ENCODE data around the gene CACNA1B. TPM values are rescaled to one million over a fixed set of nuclear protein-coding genes. Genes with fewer than 3 reads are reported as not detected.

The CACNA1B gene
- total and polyA plus RNA-seq, 9 donors = 0.18 to 0.76 (median 0.34) TPM

DNA sequence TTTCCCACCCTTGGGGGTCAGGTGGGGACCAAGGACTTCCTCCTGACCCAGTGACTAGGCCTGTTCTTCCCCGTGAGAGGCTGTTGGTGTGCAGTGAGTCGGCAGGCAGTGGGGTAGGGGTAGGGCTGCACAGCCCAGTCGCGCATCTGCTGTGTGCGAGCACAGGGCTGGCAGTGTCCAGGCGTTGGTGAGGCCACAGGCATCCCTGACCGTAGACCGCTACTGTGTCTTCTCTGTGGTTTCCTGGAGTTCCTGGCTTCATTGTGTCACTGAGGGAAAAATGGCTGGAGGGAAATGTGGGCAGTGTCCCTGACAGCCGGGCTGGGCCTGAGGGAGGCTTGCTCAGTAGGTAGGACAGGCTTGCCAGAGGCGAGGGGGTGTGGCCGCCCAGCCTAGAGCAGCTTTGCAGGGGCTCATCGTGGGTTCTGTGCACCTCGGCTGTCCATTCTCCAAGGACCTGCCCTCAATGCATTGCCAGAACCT, 95.4 kb downstream of the CACNA1B start:
- H3K9me3 ChIP-seq (replicated peaks; ENCODE audit: control insufficient read depth, low read depth, low read length) = no peaks in the 10 kb centered on the region
- no peak overlapping the region for H3K27ac ChIP-seq (ENCODE audit: low read length)
- peaks cover 10% of the 10 kb centered on the region for H3K4me1 ChIP-seq (ENCODE audit: control insufficient read depth, insufficient read depth, low read length)
- DNase-seq = no peak
- 78% methylated on average over 13 of the region's 13 CpGs for WGBS (ENCODE audit: insufficient coverage)
- H3K27me3 ChIP-seq (ENCODE audit: control insufficient read depth, insufficient read depth, low read length) = peaks cover 2% of the 10 kb centered on the region
- no peak overlapping the region for H3K4me3 ChIP-seq (ENCODE audit: low read length)
- H3K36me3 ChIP-seq (ENCODE audit: control insufficient read depth, insufficient read depth, low read length) = no peaks in the 10 kb centered on the region

DNA sequence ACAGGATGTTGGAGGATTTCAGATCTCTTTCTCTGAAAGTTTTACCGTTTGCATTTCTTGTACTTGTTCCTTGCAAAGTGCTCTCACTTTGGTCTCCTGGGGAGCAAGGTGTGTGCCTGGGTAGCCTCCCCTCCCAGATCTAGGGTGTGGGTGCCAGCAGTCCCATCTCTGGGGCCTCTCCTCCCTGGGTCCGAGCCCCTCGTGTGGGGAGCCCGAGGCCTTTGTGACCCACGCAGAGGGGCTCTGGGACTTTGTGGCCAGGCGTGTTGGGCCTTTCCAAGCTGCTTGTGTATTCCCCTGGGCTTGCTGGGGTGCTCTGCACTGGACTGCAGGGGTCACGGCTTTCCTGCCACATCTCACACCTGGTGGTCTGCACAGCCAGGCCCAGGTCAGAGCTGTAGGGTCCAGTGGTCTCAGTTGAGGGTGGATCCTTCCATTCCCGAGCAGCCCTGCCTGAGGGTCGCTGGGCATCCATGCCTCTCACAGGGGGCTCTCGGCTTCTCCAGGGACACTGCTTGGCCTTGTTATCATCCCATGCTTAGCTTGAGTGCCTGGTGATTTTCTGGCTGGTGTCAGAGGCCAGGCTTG, 96.3 kb downstream of the CACNA1B start:
- 79% methylated on average over 8 of the region's 10 CpGs for WGBS (ENCODE audit: insufficient coverage)
- H3K9me3 ChIP-seq (replicated peaks; ENCODE audit: control insufficient read depth, low read depth, low read length) = no peaks in the 10 kb centered on the region

DNA sequence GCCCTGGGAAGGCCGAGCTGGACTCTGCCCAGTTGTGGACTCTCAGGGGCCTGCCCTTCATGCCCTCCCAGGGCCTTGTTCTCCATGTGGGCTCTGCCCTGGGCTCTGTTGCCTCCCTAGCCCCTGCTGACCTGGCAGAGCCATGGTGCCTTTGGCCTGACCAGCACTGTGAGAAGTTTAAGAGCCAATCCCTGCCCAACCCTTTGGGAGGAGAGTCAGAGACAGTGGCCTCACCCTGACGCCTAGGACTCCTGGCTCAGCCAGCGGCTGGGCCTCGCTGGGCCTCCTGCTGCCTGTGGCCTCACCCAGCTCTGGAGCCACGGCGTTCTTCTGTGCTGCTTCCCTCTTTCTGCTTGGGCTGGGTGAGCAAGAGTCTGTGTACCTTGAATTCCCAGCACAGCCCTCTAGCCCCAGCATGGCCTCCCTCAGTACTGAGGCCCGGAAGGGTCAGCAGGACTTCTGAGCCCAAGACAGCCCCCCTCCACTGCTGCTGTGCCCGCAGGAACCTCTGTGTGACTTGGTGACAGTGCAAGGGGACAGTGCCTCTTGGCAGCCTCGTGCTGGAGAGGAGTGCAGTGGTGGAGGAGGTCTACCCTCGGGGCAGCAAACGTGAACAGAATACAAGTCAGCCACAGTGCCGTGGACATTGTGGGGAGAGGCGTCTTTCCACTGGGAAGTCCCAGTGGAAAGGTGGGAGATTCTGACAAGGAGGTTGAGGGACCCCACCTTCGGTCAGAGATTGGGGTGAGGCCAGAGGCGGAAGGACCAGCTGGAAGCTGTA, 97.4 kb downstream of the CACNA1B start:
- Histone ChIP-seq H3K4me3 (ENCODE audit: low read length) (no peak overlapping the region), H3K36me3 (ENCODE audit: control insufficient read depth, insufficient read depth, low read length) (no peaks in the 10 kb centered on the region), H3K27ac (ENCODE audit: low read length) (no peak overlapping the region), H3K4me1 (ENCODE audit: control insufficient read depth, insufficient read depth, low read length) (peaks cover 10% of the 10 kb centered on the region), H3K9me3 (replicated peaks; ENCODE audit: control insufficient read depth, low read depth, low read length) (no peaks in the 10 kb centered on the region), H3K27me3 (ENCODE audit: control insufficient read depth, insufficient read depth, low read length) (no peaks in the 10 kb centered on the region)
- 63% methylated on average over 11 of the region's 15 CpGs for WGBS (ENCODE audit: insufficient coverage)
- DNase-seq = no peak

More for the DNA sequence above, 96.3 kb downstream of the CACNA1B start:
- no peaks in the 10 kb centered on the region for H3K36me3 ChIP-seq (ENCODE audit: control insufficient read depth, insufficient read depth, low read length)
- peaks cover 1% of the 10 kb centered on the region for H3K27me3 ChIP-seq (ENCODE audit: control insufficient read depth, insufficient read depth, low read length)
- no peak overlapping the region for H3K4me3 ChIP-seq (ENCODE audit: low read length)
- H3K4me1 ChIP-seq (ENCODE audit: control insufficient read depth, insufficient read depth, low read length) = peaks cover 10% of the 10 kb centered on the region
- DNase-seq = no peak
- H3K27ac ChIP-seq (ENCODE audit: low read length) = no peak overlapping the region

GRCh38 chr9:137975527-137975913, 97.9 kb downstream of the CACNA1B start:
- Histone ChIP-seq H3K4me1 (ENCODE audit: control insufficient read depth, insufficient read depth, low read length) (peaks cover 10% of the 10 kb centered on the region), H3K9me3 (replicated peaks; ENCODE audit: control insufficient read depth, low read depth, low read length) (no peaks in the 10 kb centered on the region), H3K4me3 (ENCODE audit: low read length) (no peak overlapping the region), H3K27ac (ENCODE audit: low read length) (no peak overlapping the region), H3K36me3 (ENCODE audit: control insufficient read depth, insufficient read depth, low read length) (no peaks in the 10 kb centered on the region), H3K27me3 (ENCODE audit: control insufficient read depth, insufficient read depth, low read length) (no peaks in the 10 kb centered on the region)
- DNase-seq = peak; percentile 4
- WGBS (ENCODE audit: insufficient coverage) = 59% methylated on average over 6 of the region's 6 CpGs

DNA sequence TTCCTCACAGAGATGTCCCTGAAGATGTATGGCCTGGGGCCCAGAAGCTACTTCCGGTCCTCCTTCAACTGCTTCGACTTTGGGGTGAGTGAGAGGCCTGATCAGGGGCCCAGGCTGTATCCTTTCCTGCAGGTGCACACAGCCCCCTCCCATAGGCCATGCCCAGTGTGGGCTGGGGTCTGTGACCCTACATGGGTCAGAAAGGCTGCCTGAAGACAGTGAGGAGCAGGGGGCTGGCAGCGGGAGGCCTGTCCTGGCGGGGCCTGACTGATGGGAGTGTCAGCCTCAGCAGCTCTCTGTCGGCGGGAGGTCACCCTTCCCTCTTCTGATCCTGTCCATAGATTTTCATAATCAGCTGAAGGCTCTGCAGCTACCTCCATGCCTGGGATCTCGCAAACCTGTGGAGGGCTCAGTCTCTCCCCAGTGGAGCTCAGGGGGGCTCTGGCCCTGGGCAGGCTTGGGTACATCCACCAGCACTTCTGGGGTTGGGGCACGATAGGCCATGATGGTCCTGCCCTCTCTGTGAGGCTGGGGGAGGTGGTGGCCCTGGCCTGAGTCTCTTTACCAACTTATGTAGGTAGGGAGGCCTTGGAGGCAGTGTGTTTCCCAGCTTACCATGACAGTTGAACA, 98.5 kb downstream of the CACNA1B start:
- Histone ChIP-seq H3K36me3 (ENCODE audit: control insufficient read depth, insufficient read depth, low read length) (no peaks in the 10 kb centered on the region), H3K27me3 (ENCODE audit: control insufficient read depth, insufficient read depth, low read length) (no peaks in the 10 kb centered on the region), H3K9me3 (replicated peaks; ENCODE audit: control insufficient read depth, low read depth, low read length) (no peaks in the 10 kb centered on the region), H3K4me3 (ENCODE audit: low read length) (no peak overlapping the region), H3K27ac (ENCODE audit: low read length) (no peak overlapping the region), H3K4me1 (ENCODE audit: control insufficient read depth, insufficient read depth, low read length) (peaks cover 10% of the 10 kb centered on the region)
- WGBS (ENCODE audit: insufficient coverage) = 42% methylated on average over 4 of the region's 8 CpGs
- DNase-seq = no peak

DNA sequence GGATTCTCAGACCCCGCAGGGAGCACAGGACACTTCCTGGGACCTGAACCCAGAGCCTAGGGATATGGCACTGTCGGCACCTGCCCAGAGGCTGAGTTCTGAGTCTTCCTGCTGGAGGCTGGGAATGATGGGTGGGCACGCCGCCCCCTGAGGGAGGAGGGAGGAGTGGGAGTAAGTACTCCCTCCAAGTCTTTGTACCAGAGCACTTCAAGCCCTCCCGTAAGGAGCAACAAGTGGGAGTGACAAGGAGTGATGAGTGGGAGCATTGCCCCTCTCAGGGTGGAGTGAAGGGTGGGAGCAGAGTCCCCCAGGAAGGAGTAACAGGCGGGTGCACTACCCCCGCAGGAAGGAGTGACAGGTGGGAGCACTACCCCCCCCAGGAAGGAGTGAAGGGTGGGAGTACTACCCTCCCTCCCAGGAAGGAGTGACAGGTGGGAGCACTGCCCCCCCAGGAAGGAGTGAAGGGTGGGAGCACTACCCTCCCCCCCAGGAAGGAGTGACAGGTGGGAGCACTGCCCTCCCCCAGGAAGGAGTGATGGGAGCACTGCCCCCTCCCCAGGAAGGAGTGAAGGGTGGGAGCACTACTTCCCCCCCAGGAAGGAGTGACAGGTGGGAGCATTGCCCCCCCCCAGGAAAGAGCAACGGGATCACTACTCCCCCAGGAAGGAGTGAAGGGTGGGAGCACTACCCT, 100.1 kb downstream of the CACNA1B start:
- H3K27me3 ChIP-seq (ENCODE audit: control insufficient read depth, insufficient read depth, low read length) = no peaks in the 10 kb centered on the region
- no peak overlapping the region for H3K4me3 ChIP-seq (ENCODE audit: low read length)
- 83% methylated on average over 4 of the region's 8 CpGs for WGBS (ENCODE audit: insufficient coverage)
- H3K36me3 ChIP-seq (ENCODE audit: control insufficient read depth, insufficient read depth, low read length) = no peaks in the 10 kb centered on the region
- H3K4me1 ChIP-seq (ENCODE audit: control insufficient read depth, insufficient read depth, low read length) = peaks cover 10% of the 10 kb centered on the region
- DNase-seq = no peak
- no peak overlapping the region for H3K27ac ChIP-seq (ENCODE audit: low read length)
- H3K9me3 ChIP-seq (replicated peaks; ENCODE audit: control insufficient read depth, low read depth, low read length) = no peaks in the 10 kb centered on the region

GRCh38 chr9:137978262-137978714, 100.7 kb downstream of the CACNA1B start:
- WGBS (ENCODE audit: insufficient coverage) = 61% methylated on average over 4 of the region's 4 CpGs
- H3K27ac ChIP-seq (ENCODE audit: low read length) = no peak overlapping the region

DNA sequence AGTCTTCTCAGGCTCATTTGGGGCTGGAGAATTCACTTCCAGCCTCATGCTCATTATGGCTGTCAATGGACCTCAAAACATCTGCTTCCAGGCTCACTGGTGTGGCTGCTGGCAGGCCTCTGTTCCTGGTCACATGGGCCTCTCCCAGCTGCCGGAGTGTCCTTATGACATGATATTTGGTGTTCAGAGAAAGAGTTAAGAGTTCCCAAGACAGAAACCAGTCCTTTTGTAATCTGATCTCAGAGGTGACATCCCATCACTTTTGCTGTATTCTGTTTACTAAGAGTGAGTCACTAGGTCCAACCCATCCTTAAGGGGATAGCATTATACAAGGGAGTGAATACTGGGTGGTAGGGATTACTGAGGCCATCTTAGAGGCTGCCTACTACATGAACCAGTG, 104.6 kb downstream of the CACNA1B start:
- H3K9me3 ChIP-seq (replicated peaks; ENCODE audit: control insufficient read depth, low read depth, low read length) = no peaks in the 10 kb centered on the region
- DNase-seq = peak; percentile 44
- WGBS (ENCODE audit: insufficient coverage) = 14% methylated on average over 1 of the region's 1 CpG

More at GRCh38 chr9:137978262-137978714, 100.7 kb downstream of the CACNA1B start:
- Histone ChIP-seq H3K9me3 (replicated peaks; ENCODE audit: control insufficient read depth, low read depth, low read length) (no peaks in the 10 kb centered on the region), H3K4me3 (ENCODE audit: low read length) (no peak overlapping the region), H3K27me3 (ENCODE audit: control insufficient read depth, insufficient read depth, low read length) (no peaks in the 10 kb centered on the region), H3K36me3 (ENCODE audit: control insufficient read depth, insufficient read depth, low read length) (no peaks in the 10 kb centered on the region), H3K4me1 (ENCODE audit: control insufficient read depth, insufficient read depth, low read length) (peaks cover 10% of the 10 kb centered on the region)
- no peak for DNase-seq

GRCh38 chr9:137984005-137984404, 106.4 kb downstream of the CACNA1B start:
- Histone ChIP-seq H3K27ac (ENCODE audit: low read length) (no peak overlapping the region), H3K4me1 (ENCODE audit: control insufficient read depth, insufficient read depth, low read length) (no peaks in the 10 kb centered on the region), H3K36me3 (ENCODE audit: control insufficient read depth, insufficient read depth, low read length) (no peaks in the 10 kb centered on the region), H3K27me3 (ENCODE audit: control insufficient read depth, insufficient read depth, low read length) (no peaks in the 10 kb centered on the region), H3K9me3 (replicated peaks; ENCODE audit: control insufficient read depth, low read depth, low read length) (no peaks in the 10 kb centered on the region), H3K4me3 (ENCODE audit: low read length) (no peak overlapping the region)
- DNase-seq = no peak
- 84% methylated on average over 9 of the region's 16 CpGs for WGBS (ENCODE audit: insufficient coverage)

More for the DNA sequence above, 104.6 kb downstream of the CACNA1B start:
- H3K27me3 ChIP-seq (ENCODE audit: control insufficient read depth, insufficient read depth, low read length) = no peaks in the 10 kb centered on the region
- no peaks in the 10 kb centered on the region for H3K4me1 ChIP-seq (ENCODE audit: control insufficient read depth, insufficient read depth, low read length)
- H3K4me3 ChIP-seq (ENCODE audit: low read length) = no peak overlapping the region
- no peak overlapping the region for H3K27ac ChIP-seq (ENCODE audit: low read length)
- no peaks in the 10 kb centered on the region for H3K36me3 ChIP-seq (ENCODE audit: control insufficient read depth, insufficient read depth, low read length)
